IPS-11a (cell line): ENCODE measurements around the gene PIBF1.
"Not testable (repeated sequence)": the region's sequence is repeated elsewhere in the genome, so short reads cannot be mapped to it uniquely, and the experiment has no call there.

Experiments used
- H3K4me3 ChIP-seq: one replicate; pipeline ENCODE4 v1.5.1; 2013; ENCODE audit warnings: low read depth, low read length, control low read depth

Gene PIBF1, protein sequence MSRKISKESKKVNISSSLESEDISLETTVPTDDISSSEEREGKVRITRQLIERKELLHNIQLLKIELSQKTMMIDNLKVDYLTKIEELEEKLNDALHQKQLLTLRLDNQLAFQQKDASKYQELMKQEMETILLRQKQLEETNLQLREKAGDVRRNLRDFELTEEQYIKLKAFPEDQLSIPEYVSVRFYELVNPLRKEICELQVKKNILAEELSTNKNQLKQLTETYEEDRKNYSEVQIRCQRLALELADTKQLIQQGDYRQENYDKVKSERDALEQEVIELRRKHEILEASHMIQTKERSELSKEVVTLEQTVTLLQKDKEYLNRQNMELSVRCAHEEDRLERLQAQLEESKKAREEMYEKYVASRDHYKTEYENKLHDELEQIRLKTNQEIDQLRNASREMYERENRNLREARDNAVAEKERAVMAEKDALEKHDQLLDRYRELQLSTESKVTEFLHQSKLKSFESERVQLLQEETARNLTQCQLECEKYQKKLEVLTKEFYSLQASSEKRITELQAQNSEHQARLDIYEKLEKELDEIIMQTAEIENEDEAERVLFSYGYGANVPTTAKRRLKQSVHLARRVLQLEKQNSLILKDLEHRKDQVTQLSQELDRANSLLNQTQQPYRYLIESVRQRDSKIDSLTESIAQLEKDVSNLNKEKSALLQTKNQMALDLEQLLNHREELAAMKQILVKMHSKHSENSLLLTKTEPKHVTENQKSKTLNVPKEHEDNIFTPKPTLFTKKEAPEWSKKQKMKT

DNA sequence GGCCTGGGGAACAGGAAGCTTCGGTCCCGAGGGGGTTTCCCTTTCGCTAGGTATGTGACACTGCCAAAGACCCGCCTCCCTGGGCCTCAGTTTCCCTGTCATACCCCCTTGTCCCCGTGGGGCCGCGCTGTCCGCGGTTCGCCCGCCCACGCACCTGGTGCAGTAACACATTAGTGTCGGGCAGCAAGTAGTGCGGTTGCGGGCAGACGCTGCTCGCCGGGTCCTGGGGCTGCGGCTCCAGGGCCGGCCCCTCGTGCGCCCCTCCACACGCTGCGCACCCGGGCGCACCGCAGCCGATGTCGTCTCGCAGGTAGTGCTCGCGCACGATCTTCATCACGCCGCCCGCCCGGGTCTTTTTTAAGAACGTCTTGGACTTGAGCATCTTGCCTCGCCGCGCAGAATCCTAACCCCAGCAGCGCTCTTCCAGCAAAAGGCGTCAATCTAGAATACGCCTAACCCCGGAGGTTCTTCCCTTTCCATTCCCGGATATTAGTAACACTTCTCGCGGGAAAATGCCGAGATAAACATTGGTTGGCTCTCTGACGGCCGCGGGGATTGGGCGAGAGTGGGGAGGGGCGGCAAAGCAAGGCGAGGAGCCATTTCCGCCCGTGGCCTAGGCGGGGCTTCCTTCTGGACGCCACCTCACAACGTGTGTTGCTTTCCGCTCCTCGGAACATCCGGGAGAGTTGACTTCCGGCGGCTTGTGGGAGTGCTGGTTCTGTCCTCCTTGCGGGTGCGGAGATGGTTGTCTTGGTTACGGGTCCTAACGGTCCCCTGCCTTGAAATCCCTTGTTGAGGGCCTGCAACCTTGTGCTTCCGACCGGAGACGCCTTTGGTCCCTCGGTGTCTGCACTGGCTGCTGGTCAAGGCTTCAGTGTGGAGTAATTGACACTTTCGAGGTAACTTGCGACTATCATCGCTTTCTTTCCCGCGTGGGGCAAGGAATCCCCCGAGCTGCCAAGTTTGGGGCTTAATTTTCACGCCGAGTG lies at the start of gene PIBF1, which contains the start of gene DIS3:
PIBF1 (plus strand) TSS at position 683 of the 989 bp plus-strand sequence. CDS start 1,337 bp downstream, outside the sequence.
DIS3 (minus strand) TSS at position 450 of the 989 bp plus-strand sequence; CDS start at position 382, 68 bp downstream.
- H3K4me3 ChIP-seq, result peak within 1 kb of the TSS; percentile 92

GRCh38 chr13:72737033-72737432 lies 44.9 kb upstream of the PIBF1 start:
- H3K4me3 ChIP-seq, result no peak overlapping the region

DNA sequence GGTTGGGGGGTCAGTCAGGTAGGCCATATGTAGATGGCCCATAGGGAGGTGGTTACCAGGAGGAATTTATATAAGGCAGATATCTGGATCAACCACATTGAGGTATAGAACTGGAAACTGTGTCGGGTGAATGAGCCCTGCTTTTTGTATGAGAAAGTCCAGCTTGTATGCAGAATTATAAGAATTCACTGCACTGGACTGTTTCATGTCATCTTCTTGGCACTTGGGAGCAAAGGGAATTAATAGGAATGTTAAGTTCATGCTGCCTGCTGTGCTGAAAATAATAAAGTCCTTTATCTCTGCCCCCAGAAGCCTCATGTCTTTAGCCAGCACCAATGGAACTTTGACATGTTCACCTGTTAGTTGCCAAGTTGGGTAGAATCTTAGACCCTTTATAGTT lies 41.9 kb upstream of the PIBF1 start:
- no peak overlapping the region for H3K4me3 ChIP-seq

- H3K4me3 ChIP-seq, result no peak overlapping the region
These were observed 36.7 kb upstream of the PIBF1 start for GRCh38 chr13:72745260-72745659.

- no peak overlapping the region for H3K4me3 ChIP-seq
These were observed 30.7 kb upstream of the PIBF1 start for GRCh38 chr13:72751220-72751619.

GRCh38 chr13:72754111-72754510 lies 27.8 kb upstream of the PIBF1 start:
- no peak overlapping the region for H3K4me3 ChIP-seq

GRCh38 chr13:72757792-72758535 lies 24.0 kb upstream of the PIBF1 start:
- no peak overlapping the region for H3K4me3 ChIP-seq

GRCh38 chr13:72760189-72760588 lies 21.7 kb upstream of the PIBF1 start:
- no peak overlapping the region for H3K4me3 ChIP-seq

DNA sequence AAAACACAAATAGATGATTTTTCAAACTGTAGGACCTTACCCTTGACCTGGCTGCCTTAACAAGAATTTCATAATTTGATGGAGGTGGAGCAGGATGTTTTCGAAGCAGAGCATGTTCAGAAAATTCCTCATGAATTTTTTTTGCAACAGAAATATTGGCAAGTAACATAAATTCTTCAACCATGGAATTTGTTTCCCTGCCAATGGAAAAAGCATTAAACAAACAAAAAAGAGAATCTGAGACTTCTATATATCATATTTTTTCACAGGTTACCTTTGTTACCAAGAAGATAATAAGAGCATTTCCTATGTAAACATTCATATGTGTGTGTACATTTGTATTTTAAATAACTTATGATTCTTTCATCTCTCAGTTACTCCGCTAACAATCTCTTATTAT lies 18.5 kb upstream of the PIBF1 start:
- H3K4me3 ChIP-seq, result no peak overlapping the region

GRCh38 chr13:72774019-72774418 lies 7.9 kb upstream of the PIBF1 start:
- no peak overlapping the region for H3K4me3 ChIP-seq

DNA sequence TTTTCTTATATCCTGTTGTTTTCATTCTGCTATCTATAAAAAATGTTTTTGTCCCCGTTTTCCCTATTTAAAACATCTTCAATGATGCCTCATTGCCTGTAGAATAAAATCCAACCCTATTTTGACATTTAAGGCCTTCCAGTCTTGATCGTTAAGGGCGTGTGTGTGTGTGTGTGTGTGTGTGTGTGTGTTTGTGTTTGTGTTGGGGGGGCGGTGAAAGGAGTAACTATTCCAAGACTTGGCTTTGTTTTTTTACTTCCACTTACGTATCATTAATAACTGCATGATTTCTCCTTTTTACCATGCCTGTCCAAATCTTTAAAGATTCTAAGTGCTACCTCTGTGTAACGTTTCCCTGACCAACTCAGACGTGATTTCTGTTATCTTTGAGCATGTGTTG lies 784 bp downstream of the PIBF1 start:
- H3K4me3 ChIP-seq, result peak overlapping the region; percentile 92

GRCh38 chr13:72784679-72785078 lies 2.7 kb downstream of the PIBF1 start:
- not testable (repeated sequence) for H3K4me3 ChIP-seq

DNA sequence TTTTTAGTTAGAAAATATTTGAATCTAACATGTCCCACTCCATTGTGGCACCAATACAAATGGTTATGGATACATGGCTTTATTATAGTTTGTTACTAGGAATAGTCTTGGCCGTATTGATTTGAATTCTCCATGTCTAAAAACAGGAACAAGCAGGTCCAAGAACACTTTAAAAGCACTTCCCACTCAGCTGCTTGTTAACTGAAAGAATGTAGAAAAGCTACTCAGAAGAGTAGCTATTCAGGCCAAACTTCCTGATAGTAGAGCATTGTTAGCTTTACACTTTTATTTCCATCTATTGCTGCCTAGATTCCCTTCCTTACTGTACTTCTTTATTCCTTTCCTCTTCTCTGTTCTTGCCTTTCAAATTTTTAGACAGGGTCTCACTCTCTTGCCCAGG lies 6.9 kb downstream of the PIBF1 start:
- H3K4me3 ChIP-seq, result no peak overlapping the region

- no peak overlapping the region for H3K4me3 ChIP-seq
These were observed 10.7 kb downstream of the PIBF1 start for GRCh38 chr13:72792640-72793039.

DNA sequence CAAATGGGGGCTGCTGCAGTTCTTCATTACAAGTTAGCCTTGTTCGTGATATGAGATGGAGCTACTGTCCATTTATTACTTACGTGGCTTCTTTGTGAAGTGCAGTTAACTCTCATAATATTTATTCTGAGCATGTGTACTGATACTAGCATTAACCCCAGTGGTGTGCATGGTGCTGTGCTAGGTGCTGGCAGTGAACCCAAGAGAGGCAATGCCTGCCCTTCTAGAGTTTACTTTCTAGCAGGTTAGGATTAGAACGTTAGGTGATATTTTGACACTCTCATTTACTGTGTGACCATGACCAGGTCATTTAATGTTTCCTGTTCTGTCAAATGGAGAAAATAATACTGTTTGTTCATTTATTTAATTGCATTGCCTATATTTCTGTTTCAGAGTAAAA lies 16.9 kb downstream of the PIBF1 start:
- H3K4me3 ChIP-seq, result no peak overlapping the region

DNA sequence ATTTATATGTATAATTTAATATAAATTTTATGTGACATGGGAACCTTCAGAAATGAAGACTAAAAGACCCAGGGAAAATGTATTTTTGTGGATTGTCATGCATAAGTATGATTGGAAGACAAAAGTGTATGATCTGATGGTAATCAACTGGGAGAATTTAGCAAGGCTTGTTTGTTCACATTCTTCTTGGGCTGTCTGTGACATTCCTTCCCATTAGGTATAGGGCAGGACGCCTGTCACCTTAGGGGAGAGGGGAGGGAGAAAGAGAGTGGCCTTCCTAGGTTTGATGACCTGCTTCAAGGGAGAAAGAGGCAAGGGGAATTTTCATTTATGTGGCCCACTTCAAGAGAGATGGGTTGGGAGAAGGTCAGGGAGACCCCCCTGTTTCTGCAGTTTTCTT lies 22.4 kb downstream of the PIBF1 start:
- no peak overlapping the region for H3K4me3 ChIP-seq

GRCh38 chr13:72805676-72806346 lies 23.9 kb downstream of the PIBF1 start:
- no peak overlapping the region for H3K4me3 ChIP-seq

GRCh38 chr13:72806514-72806913 lies 24.6 kb downstream of the PIBF1 start:
- H3K4me3 ChIP-seq, result not testable (repeated sequence)

DNA sequence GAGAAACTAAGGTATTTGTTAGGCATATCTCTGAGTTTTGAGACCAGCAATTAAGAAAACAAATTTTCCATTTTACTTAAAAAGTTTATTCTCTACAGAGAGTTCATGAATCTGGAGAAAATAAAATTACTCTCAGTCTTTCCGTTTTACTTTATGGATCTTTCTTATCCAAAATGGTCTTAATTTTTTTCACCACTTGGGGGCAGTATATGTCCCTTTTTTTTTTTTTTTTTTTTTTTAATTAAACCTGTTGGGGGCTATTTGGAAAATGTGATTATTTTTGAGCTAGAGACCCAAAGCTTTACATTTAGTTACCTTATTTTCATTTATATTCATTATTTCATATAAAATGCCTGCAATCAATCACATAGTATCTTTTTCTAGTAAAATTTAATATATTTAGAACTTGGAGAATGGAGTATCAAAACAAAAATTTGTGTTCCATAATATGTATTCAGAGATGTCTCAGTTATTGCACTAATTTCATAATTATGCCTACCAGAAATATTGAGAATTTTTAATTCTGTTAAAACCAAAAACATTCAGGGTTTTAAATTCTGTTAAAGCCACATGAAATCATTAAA lies 27.1 kb downstream of the PIBF1 start:
- no peak overlapping the region for H3K4me3 ChIP-seq
